ENCODE measurements around the gene MTCH1. TPM values are rescaled to one million over a fixed set of nuclear protein-coding genes. Genes with fewer than 3 reads are reported as not detected.
A peak's percentile ranks its signal among the peaks of the same experiment; 100 is the strongest.

Gene MTCH1
- total and polyA plus RNA-seq, 9 of the 15 experiments (the other 6 are each of a cell fraction or from before 2014, with no cell fraction given) = 7.9 to 161 (median 118) TPM

DNA sequence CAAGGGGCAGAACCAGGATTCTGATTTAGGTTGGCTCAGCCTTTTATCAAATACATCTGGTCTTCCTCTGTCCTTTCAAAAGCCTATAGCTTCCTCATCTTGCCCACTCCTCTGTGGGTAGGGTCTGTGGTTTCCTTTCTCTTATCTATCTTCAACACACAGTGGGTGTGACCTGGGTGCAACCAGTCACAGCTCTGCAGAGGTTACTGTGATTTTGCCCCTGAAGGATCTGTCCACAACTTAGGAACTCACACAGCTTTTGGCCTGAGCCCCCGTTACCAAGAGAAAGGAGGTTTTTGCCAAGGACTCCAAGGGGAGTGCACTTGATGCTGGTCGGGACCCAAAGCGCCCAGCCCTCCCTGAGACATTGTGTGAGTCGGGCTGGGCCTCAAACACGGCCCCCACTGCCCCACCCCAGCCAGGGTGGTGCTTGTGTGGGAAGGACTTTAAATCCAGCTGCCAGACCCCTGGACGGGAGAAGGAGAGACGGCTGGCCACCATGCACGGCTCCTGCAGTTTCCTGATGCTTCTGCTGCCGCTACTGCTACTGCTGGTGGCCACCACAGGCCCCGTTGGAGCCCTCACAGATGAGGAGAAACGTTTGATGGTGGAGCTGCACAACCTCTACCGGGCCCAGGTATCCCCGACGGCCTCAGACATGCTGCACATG, 31.6 kb downstream of the MTCH1 start, which contains the start of gene PI16 (continued):
- TF ChIP-seq NONO (IDR thresholded peaks at IDR 0.05; ENCODE audit: low read depth in 2 of 2, low read length in 1 of 2) (no peak; a peak in 1 of 4 replicates), NFE2L1 (tag; IDR thresholded peaks at IDR 0.05; ENCODE audit: borderline replicate concordance, low read depth) (no peak), PPARD (CRISPR knock-in tag; IDR thresholded peaks at IDR 0.05) (no peak), EHMT2 (IDR thresholded peaks at IDR 0.05) (no peak), NRF1 (conservative IDR thresholded peaks at IDR 0.05 in 1 of 2, IDR thresholded peaks at IDR 0.05 in 1 of 2) (0 out of 4 replicates have a peak, but pooled peaks of 1 of the 2 experiments have one; percentile 4), BCOR (IDR thresholded peaks at IDR 0.05) (peak; percentile 77; the same call in 1 of the 2 replicates), PRPF4 (IDR thresholded peaks at IDR 0.05; ENCODE audit: insufficient read depth, low read depth, low read length, poor library complexity, severe bottlenecking) (no peak), ZNF699 (CRISPR knock-in tag; IDR thresholded peaks at IDR 0.05; ENCODE audit: insufficient replicate concordance) (no peak), RBM22 (IDR thresholded peaks at IDR 0.05; ENCODE audit: low read depth, low read length, poor library complexity, severe bottlenecking) (no peak), SIX5 (IDR thresholded peaks at IDR 0.05; ENCODE audit: borderline replicate concordance in 1 of 2, insufficient read depth in 1 of 2, low read depth in 1 of 2, low read length in 2 of 2) (no peak)
- TF ChIP-seq, protein P1, sequence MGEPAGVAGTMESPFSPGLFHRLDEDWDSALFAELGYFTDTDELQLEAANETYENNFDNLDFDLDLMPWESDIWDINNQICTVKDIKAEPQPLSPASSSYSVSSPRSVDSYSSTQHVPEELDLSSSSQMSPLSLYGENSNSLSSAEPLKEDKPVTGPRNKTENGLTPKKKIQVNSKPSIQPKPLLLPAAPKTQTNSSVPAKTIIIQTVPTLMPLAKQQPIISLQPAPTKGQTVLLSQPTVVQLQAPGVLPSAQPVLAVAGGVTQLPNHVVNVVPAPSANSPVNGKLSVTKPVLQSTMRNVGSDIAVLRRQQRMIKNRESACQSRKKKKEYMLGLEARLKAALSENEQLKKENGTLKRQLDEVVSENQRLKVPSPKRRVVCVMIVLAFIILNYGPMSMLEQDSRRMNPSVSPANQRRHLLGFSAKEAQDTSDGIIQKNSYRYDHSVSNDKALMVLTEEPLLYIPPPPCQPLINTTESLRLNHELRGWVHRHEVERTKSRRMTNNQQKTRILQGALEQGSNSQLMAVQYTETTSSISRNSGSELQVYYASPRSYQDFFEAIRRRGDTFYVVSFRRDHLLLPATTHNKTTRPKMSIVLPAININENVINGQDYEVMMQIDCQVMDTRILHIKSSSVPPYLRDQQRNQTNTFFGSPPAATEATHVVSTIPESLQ (CRISPR knock-in tag; IDR thresholded peaks at IDR 0.05) = no peak
- TF ChIP-seq, protein P2, sequence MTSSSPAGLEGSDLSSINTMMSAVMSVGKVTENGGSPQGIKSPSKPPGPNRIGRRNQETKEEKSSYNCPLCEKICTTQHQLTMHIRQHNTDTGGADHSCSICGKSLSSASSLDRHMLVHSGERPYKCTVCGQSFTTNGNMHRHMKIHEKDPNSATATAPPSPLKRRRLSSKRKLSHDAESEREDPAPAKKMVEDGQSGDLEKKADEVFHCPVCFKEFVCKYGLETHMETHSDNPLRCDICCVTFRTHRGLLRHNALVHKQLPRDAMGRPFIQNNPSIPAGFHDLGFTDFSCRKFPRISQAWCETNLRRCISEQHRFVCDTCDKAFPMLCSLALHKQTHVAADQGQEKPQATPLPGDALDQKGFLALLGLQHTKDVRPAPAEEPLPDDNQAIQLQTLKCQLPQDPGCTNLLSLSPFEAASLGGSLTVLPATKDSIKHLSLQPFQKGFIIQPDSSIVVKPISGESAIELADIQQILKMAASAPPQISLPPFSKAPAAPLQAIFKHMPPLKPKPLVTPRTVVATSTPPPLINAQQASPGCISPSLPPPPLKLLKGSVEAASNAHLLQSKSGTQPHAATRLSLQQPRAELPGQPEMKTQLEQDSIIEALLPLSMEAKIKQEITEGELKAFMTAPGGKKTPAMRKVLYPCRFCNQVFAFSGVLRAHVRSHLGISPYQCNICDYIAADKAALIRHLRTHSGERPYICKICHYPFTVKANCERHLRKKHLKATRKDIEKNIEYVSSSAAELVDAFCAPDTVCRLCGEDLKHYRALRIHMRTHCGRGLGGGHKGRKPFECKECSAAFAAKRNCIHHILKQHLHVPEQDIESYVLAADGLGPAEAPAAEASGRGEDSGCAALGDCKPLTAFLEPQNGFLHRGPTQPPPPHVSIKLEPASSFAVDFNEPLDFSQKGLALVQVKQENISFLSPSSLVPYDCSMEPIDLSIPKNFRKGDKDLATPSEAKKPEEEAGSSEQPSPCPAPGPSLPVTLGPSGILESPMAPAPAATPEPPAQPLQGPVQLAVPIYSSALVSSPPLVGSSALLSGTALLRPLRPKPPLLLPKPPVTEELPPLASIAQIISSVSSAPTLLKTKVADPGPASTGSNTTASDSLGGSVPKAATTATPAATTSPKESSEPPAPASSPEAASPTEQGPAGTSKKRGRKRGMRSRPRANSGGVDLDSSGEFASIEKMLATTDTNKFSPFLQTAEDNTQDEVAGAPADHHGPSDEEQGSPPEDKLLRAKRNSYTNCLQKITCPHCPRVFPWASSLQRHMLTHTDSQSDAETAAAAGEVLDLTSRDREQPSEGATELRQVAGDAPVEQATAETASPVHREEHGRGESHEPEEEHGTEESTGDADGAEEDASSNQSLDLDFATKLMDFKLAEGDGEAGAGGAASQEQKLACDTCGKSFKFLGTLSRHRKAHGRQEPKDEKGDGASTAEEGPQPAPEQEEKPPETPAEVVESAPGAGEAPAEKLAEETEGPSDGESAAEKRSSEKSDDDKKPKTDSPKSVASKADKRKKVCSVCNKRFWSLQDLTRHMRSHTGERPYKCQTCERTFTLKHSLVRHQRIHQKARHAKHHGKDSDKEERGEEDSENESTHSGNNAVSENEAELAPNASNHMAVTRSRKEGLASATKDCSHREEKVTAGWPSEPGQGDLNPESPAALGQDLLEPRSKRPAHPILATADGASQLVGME (CRISPR knock-in tag; IDR thresholded peaks at IDR 0.05) = no peak
- TF ChIP-seq, protein P3, sequence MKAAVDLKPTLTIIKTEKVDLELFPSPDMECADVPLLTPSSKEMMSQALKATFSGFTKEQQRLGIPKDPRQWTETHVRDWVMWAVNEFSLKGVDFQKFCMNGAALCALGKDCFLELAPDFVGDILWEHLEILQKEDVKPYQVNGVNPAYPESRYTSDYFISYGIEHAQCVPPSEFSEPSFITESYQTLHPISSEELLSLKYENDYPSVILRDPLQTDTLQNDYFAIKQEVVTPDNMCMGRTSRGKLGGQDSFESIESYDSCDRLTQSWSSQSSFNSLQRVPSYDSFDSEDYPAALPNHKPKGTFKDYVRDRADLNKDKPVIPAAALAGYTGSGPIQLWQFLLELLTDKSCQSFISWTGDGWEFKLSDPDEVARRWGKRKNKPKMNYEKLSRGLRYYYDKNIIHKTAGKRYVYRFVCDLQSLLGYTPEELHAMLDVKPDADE (conservative IDR thresholded peaks at IDR 0.05; ENCODE audit: control insufficient read depth, low read depth, low read length) = no peak
- TF ChIP-seq, protein P4, sequence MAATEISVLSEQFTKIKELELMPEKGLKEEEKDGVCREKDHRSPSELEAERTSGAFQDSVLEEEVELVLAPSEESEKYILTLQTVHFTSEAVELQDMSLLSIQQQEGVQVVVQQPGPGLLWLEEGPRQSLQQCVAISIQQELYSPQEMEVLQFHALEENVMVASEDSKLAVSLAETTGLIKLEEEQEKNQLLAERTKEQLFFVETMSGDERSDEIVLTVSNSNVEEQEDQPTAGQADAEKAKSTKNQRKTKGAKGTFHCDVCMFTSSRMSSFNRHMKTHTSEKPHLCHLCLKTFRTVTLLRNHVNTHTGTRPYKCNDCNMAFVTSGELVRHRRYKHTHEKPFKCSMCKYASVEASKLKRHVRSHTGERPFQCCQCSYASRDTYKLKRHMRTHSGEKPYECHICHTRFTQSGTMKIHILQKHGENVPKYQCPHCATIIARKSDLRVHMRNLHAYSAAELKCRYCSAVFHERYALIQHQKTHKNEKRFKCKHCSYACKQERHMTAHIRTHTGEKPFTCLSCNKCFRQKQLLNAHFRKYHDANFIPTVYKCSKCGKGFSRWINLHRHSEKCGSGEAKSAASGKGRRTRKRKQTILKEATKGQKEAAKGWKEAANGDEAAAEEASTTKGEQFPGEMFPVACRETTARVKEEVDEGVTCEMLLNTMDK (IDR thresholded peaks at IDR 0.05; ENCODE audit: borderline replicate concordance, insufficient read depth, low read depth, low read length, poor library complexity, severe bottlenecking) = no peak
